ENCODE measurements around the gene NTMT1.

DNA sequence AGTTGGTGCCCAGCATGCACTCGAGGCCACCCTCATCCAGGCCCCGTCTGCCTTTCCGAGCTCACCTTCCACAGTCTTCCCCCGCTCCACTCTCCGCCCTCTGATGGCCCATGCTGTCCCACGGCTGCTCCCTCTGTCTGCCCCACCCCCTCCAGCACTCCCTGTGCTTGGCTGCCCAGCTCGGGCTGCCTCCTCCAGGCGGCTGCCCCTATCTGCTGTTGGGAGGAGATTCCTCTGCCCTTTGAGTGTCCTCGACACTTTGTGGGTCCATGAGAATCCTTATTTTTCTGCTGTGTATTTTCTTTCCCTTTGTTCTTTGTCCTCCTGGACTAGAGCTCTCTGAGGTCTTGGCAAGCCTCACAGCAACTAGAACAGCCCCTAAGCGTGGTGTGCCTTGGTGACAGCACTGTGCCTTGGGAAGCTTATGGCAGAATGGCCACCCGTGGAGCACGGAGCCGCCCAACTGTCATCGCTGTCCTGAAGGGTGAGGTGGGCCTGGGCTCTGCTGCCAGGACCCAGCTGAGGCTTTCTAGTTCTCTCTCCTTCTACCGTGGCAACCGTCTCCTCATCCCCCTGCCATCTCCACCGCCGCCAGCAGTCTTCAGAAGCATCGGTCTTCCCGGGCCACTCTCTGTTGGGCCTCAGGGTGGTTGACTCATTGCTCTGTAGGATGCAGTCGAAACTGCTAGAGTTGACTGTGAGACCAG lies 5.2 kb downstream of the NTMT1 start:
- TF ChIP-seq, protein P1, sequence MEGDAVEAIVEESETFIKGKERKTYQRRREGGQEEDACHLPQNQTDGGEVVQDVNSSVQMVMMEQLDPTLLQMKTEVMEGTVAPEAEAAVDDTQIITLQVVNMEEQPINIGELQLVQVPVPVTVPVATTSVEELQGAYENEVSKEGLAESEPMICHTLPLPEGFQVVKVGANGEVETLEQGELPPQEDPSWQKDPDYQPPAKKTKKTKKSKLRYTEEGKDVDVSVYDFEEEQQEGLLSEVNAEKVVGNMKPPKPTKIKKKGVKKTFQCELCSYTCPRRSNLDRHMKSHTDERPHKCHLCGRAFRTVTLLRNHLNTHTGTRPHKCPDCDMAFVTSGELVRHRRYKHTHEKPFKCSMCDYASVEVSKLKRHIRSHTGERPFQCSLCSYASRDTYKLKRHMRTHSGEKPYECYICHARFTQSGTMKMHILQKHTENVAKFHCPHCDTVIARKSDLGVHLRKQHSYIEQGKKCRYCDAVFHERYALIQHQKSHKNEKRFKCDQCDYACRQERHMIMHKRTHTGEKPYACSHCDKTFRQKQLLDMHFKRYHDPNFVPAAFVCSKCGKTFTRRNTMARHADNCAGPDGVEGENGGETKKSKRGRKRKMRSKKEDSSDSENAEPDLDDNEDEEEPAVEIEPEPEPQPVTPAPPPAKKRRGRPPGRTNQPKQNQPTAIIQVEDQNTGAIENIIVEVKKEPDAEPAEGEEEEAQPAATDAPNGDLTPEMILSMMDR (IDR thresholded peaks at IDR 0.05) = no peak
- TF ChIP-seq POLR2A (IDR thresholded peaks at IDR 0.05) = no peak
